Smooth muscle cell of the pulmonary artery (primary cell): ENCODE measurements around the gene ADAM15. TPM values are rescaled to one million over a fixed set of nuclear protein-coding genes. Genes with fewer than 3 reads are reported as not detected.

Experiments used
- total RNA-seq: library from RNA; depleted of rRNA; stranded (reverse); fragments of >200 nt; gene quantifications from 2 replicates; pipeline ENCODE4 v1.2.3, GENCODE V29; 2014

Gene ADAM15
- total RNA-seq = 113 and 152 TPM in 2 replicates

GRCh38 chr1:155050560-155051341, at the start of gene ADAM15:
TSS of gene ADAM15 (plus strand) at chr1:155051316. CDS start at chr1:155051387, 71 bp downstream.

GRCh38 chr1:155002464-155003226, 48.5 kb upstream of the ADAM15 start, which contains the start of gene ZBTB7B:
TSS of gene ZBTB7B (plus strand) at chr1:155002802. CDS start at chr1:155014661, 11,859 bp downstream.

GRCh38 chr1:155033524-155033923, 17.6 kb upstream of the ADAM15 start, which contains the start of the genes DCST1 and DCST2:
TSS of gene DCST1 (plus strand) at chr1:155033824. CDS start at chr1:155034037, 213 bp downstream.
TSS of gene DCST2 (minus strand) at chr1:155033781. CDS start at chr1:155033701, 80 bp downstream.

GRCh38 chr1:155063550-155064110, 12.5 kb downstream of the ADAM15 start, which contains the start of gene EFNA4:
TSS of gene EFNA4 (plus strand) at chr1:155063740. CDS start at chr1:155063824, 84 bp downstream.

GRCh38 chr1:155078469-155079209, 27.5 kb downstream of the ADAM15 start, which contains the start of gene EFNA3:
TSS of gene EFNA3 (plus strand) at chr1:155078837. CDS start at chr1:155078942, 105 bp downstream.

Other genes starting within 250 kb of the ADAM15 start
- gene KCNN3, start 181.0 kb upstream of the ADAM15 start, total RNA-seq = 0.07 TPM in 2 replicates
- 7.9 and 9.6 TPM in 2 replicates for gene PMVK, start 114.6 kb upstream of the ADAM15 start, total RNA-seq
- gene PBXIP1, start 95.2 kb upstream of the ADAM15 start, total RNA-seq = 127 and 136 TPM in 2 replicates
- gene PYGO2, start 89.5 kb upstream of the ADAM15 start, total RNA-seq = 11.1 and 11.7 TPM in 2 replicates
- gene SHC1, start 80.6 kb upstream of the ADAM15 start, total RNA-seq = 432 and 457 TPM in 2 replicates
- 26.8 and 39.6 TPM in 2 replicates for gene CKS1B, start 76.6 kb upstream of the ADAM15 start, total RNA-seq
- gene FLAD1, start 68.0 kb upstream of the ADAM15 start, total RNA-seq = 13.0 and 21.8 TPM in 2 replicates
- 0.33 TPM in 1 of 2 replicates, not detected in the other for gene LENEP, start 57.7 kb upstream of the ADAM15 start, total RNA-seq
- gene ZBTB7B, start 48.5 kb upstream of the ADAM15 start, total RNA-seq = 27.9 and 31.9 TPM in 2 replicates
- 0.07 TPM in 1 of 2 replicates, not detected in the other for gene DCST2, start 17.5 kb upstream of the ADAM15 start, total RNA-seq
- gene DCST1, start 17.5 kb upstream of the ADAM15 start, total RNA-seq = not detected in 2 replicates
- 4.6 and 6.5 TPM in 2 replicates for gene EFNA4, start 12.4 kb downstream of the ADAM15 start, total RNA-seq
- 3.1 and 4.2 TPM in 2 replicates for gene EFNA3, start 27.5 kb downstream of the ADAM15 start, total RNA-seq
- gene EFNA1, start 76.6 kb downstream of the ADAM15 start, total RNA-seq = 1.0 and 3.7 TPM in 2 replicates
- gene SLC50A1, start 84.5 kb downstream of the ADAM15 start, total RNA-seq = 18.8 and 22.9 TPM in 2 replicates
- gene DPM3, start 89.2 kb downstream of the ADAM15 start, total RNA-seq = 18.4 and 18.5 TPM in 2 replicates
- 137 and 153 TPM in 2 replicates for gene KRTCAP2, start 122.0 kb downstream of the ADAM15 start, total RNA-seq
- gene TRIM46, start 122.5 kb downstream of the ADAM15 start, total RNA-seq = 5.2 and 12.0 TPM in 2 replicates
- 32.0 and 94.1 TPM in 2 replicates for gene THBS3, start 156.6 kb downstream of the ADAM15 start, total RNA-seq
- 29.9 and 34.6 TPM in 2 replicates for gene MTX1, start 157.4 kb downstream of the ADAM15 start, total RNA-seq
- gene ENTREP3, start 204.2 kb downstream of the ADAM15 start, total RNA-seq = 11.1 and 20.4 TPM in 2 replicates
- 51.1 and 69.8 TPM in 2 replicates for gene SCAMP3, start 211.0 kb downstream of the ADAM15 start, total RNA-seq
- 33.0 and 36.0 TPM in 2 replicates for gene CLK2, start 222.2 kb downstream of the ADAM15 start, total RNA-seq
- 0.91 and 1.4 TPM in 2 replicates for gene HCN3, start 226.1 kb downstream of the ADAM15 start, total RNA-seq